HG03439 (cell line): ENCODE data around the gene CKB.

Experiments used
- ATAC-seq: cut with Tn5 transposase; IDR thresholded peaks from one replicate; pipeline ENCODE4 v1.9.1; 2021; ENCODE audit warnings: mild to moderate bottlenecking, moderate library complexity; ENCODE audit not compliant: unreplicated experiment

CKB gene

DNA sequence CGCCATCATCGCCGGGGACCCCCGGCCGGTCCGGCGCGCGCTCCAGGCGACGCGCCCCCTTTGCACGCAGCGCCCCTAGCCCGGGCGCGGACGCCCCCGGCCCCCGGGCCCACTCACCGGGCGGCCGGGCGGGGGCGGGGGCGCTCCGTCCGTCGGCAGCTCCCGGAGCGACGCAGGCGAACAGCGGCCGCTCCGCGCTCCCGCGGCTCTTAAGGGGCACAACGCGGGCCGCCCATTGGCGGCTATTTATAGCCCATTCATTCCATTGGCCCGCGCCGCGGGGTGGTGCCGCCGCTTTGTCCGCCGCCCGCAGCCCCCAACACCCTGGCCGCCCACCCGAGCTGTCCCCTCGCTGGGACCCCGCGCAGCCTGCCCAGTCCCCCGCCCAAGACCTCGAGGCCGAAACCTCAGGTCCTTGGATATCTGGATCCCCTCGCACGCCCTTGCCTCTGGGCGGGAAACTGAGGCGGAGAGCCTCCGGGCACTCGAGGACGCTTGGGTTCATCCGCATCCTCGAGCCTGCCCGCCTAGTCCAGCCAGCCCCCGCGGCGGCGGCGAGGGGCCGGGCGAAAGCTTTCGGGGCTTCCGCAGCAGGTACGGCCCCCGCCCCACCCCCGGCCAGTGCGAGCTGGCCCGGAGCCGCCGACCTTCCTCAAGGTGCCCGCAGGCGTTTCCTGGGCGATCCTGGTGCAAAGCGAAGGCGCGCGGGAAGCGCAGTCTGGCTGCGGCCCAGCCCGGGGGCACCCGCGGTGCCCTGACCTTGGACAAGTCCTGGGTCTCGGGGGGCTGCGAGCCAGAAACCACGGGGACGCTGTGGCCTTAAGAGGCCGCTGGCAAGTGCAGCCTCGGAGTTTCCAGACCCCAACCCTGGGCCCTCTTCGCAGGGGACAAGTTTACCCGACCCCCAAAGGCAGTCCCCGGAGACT is at the start of gene CKB:
TSS of gene CKB (minus strand) at position 182 of the 926 bp plus-strand sequence. CDS start 337 bp downstream, outside the sequence.
- ATAC-seq = no peak

DNA sequence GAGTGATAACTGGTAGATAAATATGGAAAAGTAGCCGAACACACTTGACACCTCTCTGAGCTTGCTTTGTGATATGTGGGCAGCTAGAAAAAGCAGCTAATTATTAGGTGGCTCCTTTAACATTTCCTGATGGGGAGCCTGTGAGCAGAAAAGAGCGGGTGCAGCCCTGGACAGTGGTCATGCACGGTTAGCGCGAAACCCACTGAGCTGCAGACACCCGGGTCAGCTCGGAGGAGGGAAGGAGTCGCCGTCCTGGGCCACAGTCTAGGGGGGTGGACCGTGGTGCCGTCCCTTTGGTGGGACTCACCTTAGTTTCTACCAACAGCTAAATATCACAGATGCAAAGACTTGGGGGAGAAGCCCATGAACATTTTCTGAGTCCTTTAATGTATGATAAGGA is 46.8 kb upstream of the CKB start:
- no peak for ATAC-seq

- ATAC-seq = no peak
These were observed 46.3 kb upstream of the CKB start for GRCh38 chr14:103568952-103569351.

- no peak for ATAC-seq
These were observed 41.3 kb upstream of the CKB start for GRCh38 chr14:103563844-103564505.

GRCh38 chr14:103563226-103563620 is 40.6 kb upstream of the CKB start:
- ATAC-seq = no peak

- peak; percentile 75 for ATAC-seq
These were observed 40.0 kb upstream of the CKB start, which contains the start of the genes BAG5 and COA8 for GRCh38 chr14:103562429-103563225. TSS of gene BAG5 (minus strand) at chr14:103562657. CDS start at chr14:103561164, 1,493 bp downstream. TSS of gene COA8 (plus strand) at chr14:103562960. CDS start at chr14:103563002, 42 bp downstream.

DNA sequence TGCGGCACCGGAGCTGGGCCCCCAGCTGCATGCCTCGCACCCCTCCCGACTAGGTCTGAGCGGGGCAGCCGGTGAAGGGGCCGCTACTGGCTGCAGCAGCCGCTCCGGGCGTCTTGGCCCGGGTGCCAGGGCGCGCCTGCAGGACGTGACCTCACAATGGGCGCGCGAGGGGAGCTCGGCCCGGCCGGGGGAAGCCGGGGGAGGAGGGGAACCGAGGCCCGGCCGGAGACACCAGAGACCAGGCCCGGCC is 39.5 kb upstream of the CKB start:
- peak; percentile 22 for ATAC-seq

- peak; percentile 8 for ATAC-seq
These were observed 39.0 kb upstream of the CKB start for GRCh38 chr14:103561381-103562178.

DNA sequence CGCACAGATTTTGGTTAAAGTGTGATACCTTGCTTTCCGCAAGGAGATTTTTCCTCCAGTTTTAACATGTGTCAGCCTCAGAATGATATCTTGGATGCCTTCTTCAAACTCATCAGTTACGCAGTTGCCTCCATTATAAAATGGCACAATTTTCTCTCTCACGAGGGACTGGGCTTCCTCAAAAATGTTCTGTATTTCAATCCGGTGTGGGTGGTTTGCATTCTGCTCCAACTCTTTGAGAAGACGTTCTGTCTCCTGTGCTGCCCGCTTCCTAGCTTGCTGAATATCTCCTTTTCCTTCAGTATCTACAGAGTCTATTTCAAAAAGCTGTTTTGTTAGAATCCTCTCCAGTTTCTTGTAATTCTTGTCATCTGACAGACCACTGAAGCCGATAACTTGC is 38.1 kb upstream of the CKB start:
- ATAC-seq = no peak

GRCh38 chr14:103559766-103560165 is 37.1 kb upstream of the CKB start:
- no peak for ATAC-seq

GRCh38 chr14:103558071-103558882 is 35.6 kb upstream of the CKB start:
- ATAC-seq = no peak

GRCh38 chr14:103556946-103557758 is 34.5 kb upstream of the CKB start:
- ATAC-seq = no peak

DNA sequence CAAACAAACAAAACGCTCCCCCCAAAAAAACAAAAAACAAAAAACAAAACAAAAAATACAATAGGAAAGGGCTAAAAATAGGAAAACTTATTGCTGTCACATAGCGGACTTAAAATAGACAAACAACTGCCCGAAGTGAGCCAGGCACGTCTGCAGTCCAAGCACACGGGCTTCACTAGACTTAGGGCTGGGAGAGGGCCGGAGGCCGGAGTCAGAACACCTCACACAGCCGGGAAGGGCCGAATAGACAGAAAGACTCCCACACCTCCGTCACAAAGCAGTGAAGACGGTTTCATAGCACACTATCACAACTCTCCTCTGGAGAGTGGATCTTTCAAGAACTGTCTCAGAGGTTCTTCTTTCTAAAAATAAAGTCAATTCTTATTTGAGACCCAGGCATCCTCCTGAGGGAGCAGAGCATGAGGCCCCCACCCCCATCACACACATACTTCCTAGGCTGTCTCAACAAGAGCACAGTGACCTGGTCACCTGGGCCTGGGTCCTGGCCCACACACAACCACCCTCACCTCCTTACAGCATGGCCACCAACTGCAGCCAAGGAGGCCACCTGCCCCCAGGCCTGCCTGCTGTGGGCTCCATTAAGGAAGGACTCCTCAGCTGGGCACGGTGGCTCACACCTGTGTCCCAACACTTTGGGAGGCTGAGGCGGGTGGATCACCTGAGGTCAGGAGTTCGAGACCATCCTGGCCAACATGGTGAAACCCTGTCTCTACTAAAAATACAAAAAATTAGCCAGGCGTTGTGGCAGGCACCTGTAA is 33.1 kb upstream of the CKB start:
- no peak for ATAC-seq

- ATAC-seq = no peak
These were observed 30.2 kb upstream of the CKB start for GRCh38 chr14:103552846-103553210.

GRCh38 chr14:103552011-103552845 is 29.6 kb upstream of the CKB start:
- no peak for ATAC-seq

- ATAC-seq = no peak
These were observed 28.7 kb upstream of the CKB start for GRCh38 chr14:103551338-103551762.
